ENCODE measurements around the gene TARS2. TPM values are rescaled to one million over a fixed set of nuclear protein-coding genes. Genes with fewer than 3 reads are reported as not detected.

TARS2 gene
- total RNA-seq, 1 experiment from 2014 or later = 12.8 TPM

DNA sequence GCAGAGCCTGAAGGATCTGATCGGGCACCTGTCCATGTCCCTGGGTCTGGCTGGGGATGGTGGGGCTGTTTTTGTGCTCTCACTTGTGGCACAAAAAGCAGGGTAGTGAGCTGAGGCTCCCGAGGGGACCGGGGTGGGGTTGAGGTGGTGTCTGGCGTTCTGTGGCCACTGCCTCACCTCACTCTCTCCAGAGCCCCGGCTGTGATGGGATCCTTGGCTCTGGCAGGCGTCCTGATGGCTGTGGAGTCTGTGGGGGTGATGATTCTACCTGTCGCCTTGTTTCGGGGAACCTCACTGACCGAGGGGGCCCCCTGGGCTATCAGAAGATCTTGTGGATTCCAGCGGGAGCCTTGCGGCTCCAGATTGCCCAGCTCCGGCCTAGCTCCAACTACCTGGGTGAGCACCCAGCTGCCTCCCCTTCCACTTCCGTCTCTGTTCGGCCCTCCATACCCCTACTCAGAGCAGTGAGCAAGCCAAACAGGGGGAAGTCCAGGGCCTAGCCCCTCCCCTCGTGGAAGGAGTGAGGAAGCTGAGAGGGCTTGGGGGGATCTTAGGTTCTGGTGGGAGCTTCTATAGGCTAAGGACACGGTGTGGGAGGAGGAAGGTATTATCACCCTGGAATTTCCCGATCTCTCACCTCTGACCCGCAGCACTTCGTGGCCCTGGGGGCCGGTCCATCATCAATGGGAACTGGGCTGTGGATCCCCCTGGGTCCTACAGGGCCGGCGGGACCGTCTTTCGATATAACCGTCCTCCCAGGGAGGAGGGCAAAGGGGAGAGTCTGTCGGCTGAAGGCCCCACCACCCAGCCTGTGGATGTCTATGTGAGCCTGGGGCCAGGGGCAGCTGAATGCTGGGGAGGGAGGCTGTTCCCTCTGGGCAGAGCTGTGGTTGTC lies 69.0 kb downstream of the TARS2 start:
- DNase-seq (ENCODE audit: low spot score) = no peak

DNA sequence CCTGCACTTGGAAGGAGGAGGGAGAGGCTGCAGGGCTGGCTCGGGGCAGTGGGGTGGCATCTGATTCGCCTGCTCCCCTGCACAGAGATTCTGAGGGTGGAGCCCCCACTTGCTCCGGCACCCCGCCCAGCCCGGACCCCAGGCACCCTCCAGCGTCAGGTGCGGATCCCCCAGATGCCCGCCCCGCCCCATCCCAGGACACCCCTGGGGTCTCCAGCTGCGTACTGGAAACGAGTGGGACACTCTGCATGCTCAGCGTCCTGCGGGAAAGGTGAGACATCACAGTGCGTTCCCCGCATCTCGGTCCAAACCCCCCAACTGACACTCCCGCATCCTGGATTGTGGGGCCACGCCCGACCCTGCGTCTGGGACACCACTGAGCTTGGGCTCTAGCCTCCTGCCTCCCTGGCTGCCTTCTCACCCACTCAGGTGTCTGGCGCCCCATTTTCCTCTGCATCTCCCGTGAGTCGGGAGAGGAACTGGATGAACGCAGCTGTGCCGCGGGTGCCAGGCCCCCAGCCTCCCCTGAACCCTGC lies 69.9 kb downstream of the TARS2 start:
- DNase-seq (ENCODE audit: low spot score) = no peak

Other genes with a start within 250 kb of the TARS2 start
- gene CA14, start 229.6 kb upstream of the TARS2 start, total RNA-seq (2014; rRNA removed; shearing (Covaris generic)) = not detected in 2 replicates
- gene APH1A, start 218.4 kb upstream of the TARS2 start, total RNA-seq (2014; rRNA removed; shearing (Covaris generic)) = 129 and 140 TPM in 2 replicates
- gene C1orf54, start 214.6 kb upstream of the TARS2 start, total RNA-seq (2014; rRNA removed; shearing (Covaris generic)) = 4.4 and 6.7 TPM in 2 replicates
- gene CIART, start 204.9 kb upstream of the TARS2 start, total RNA-seq (2014; rRNA removed; shearing (Covaris generic)) = 8.6 and 15.6 TPM in 2 replicates
- 28.2 and 36.6 TPM in 2 replicates for gene MRPS21, start 193.6 kb upstream of the TARS2 start, total RNA-seq (2014; rRNA removed; shearing (Covaris generic))
- 29.2 and 32.3 TPM in 2 replicates for gene PRPF3, start 165.9 kb upstream of the TARS2 start, total RNA-seq (2014; rRNA removed; shearing (Covaris generic))
- 9.3 and 10.2 TPM in 2 replicates for gene RPRD2, start 123.3 kb upstream of the TARS2 start, total RNA-seq (2014; rRNA removed; shearing (Covaris generic))
- 27.5 and 28.6 TPM in 2 replicates for gene ECM1, start 20.7 kb downstream of the TARS2 start, total RNA-seq (2014; rRNA removed; shearing (Covaris generic))
- not detected in 2 replicates for gene FALEC, start 28.3 kb downstream of the TARS2 start, total RNA-seq (2014; rRNA removed; shearing (Covaris generic))
- gene ADAMTSL4, start 62.0 kb downstream of the TARS2 start, total RNA-seq (2014; rRNA removed; shearing (Covaris generic)) = 0.80 and 1.1 TPM in 2 replicates
- gene MCL1, start 92.2 kb downstream of the TARS2 start, total RNA-seq (2014; rRNA removed; shearing (Covaris generic)) = 95.2 and 98.6 TPM in 2 replicates
- 143 and 154 TPM in 2 replicates for gene ENSA, start 142.2 kb downstream of the TARS2 start, total RNA-seq (2014; rRNA removed; shearing (Covaris generic))
- 8.4 and 10.1 TPM in 2 replicates for gene GOLPH3L, start 209.7 kb downstream of the TARS2 start, total RNA-seq (2014; rRNA removed; shearing (Covaris generic))
- not detected in 2 replicates for gene HORMAD1, start 233.5 kb downstream of the TARS2 start, total RNA-seq (2014; rRNA removed; shearing (Covaris generic))